ENCODE measurements around the gene ATXN2L. TPM values are rescaled to one million over a fixed set of nuclear protein-coding genes. Genes with fewer than 3 reads are reported as not detected.
A peak's percentile ranks its signal among the peaks of the same experiment; 100 is the strongest.

ATXN2L gene
- total and polyA plus RNA-seq, 2 of the 13 experiments (the other 11 are each of a cell fraction or from before 2014, with no cell fraction given), result 40.8 to 55.1 TPM

GRCh38 chr16:28846933-28847273, 24.1 kb downstream of the ATXN2L start (continued):
- TF ChIP-seq PBX3 (CRISPR knock-in tag; IDR thresholded peaks at IDR 0.05; ENCODE audit: borderline replicate concordance) (0 out of 2 replicates have a peak, but pooled peaks have one; percentile 44), STAT5B (CRISPR knock-in tag; IDR thresholded peaks at IDR 0.05) (0 out of 2 replicates have a peak, but pooled peaks have one; percentile 44), CHD4 (IDR thresholded peaks at IDR 0.05; ENCODE audit: borderline replicate concordance, low read length) (peak; percentile 23; the same call in 1 of the 2 replicates), ZNF547 (CRISPR knock-in tag; IDR thresholded peaks at IDR 0.05) (peak; percentile 26; the same call in 1 of the 2 replicates)

GRCh38 chr16:28858421-28858820, 35.6 kb downstream of the ATXN2L start:
- Histone ChIP-seq H3K4me1 (ENCODE audit: insufficient read depth, low read length) (peaks cover 21% of the 10 kb centered on the region), H3K27me3 (ENCODE audit: control insufficient read depth in 1 of 2, insufficient read depth in 2 of 2, low read length in 2 of 2) (no peaks in the 10 kb centered on the region), H3K9me3 (ENCODE audit: low read length) (no peaks in the 10 kb centered on the region), H3K36me3 (replicated peaks in 1 of 2; ENCODE audit: control insufficient read depth in 1 of 2, insufficient read depth in 2 of 2, low read length in 2 of 2) (no peaks in the 10 kb centered on the region), H3K9ac (ENCODE audit: insufficient read depth, low read depth, low read length) (no peak overlapping the region), H3K27ac (ENCODE audit: extremely low read length, insufficient read depth, low read length) (no peak overlapping the region), H3K79me2 (ENCODE audit: insufficient read depth, low read length) (peaks cover 1% of the 10 kb centered on the region), H3K4me2 (ENCODE audit: low read depth, low read length) (no peak overlapping the region), H2AFZ (ENCODE audit: low read length) (no peak overlapping the region), H3K4me3 (replicated peaks in 1 of 3; ENCODE audit: insufficient read depth in 1 of 3, low read depth in 2 of 3, low read length in 3 of 3) (no peak overlapping the region), H4K20me1 (ENCODE audit: insufficient read depth, low read length) (no peaks in the 10 kb centered on the region)
- BruUV-seq (replicated peaks), result no TSS peak
- ChIA-PET POLR2A (interaction anchor here (0.7 to 3.1 kb wide), 3 partner anchors 12 to 78 kb away, joined by 3 to 11 read pairs (median 6); partner anchors contain the start of genes ATXN2L and TUFM), CTCF (ENCODE audit: low intra/inter-chr PET ratio, low total read pairs) (no interaction called here)
- in situ Hi-C loops (cut with HindIII; ENCODE audit: extremely low pct_ligation_motif_present, low pct_unique_long_range_greater_than_20kb) (no loop called here), intact Hi-C loops (cut with micrococcal nuclease; ENCODE audit: unreplicated experiment) (no loop called here)
- no peak for DNase-seq (ENCODE audit: low spot score)
- no peak for FAIRE-seq
- ATAC-seq, result no peak
- 97% methylated on average over 8 of the region's 8 CpGs for WGBS (ENCODE audit: low lambda C conversion rate)
- no peak for TF ChIP-seq MNT (IDR thresholded peaks at IDR 0.05)
- no peak for TF ChIP-seq HMG20A (CRISPR knock-in tag; IDR thresholded peaks at IDR 0.05; ENCODE audit: borderline replicate concordance)
- TF ChIP-seq ZNF101 (CRISPR knock-in tag; IDR thresholded peaks at IDR 0.05; ENCODE audit: borderline replicate concordance, low read depth), result no peak
- no peak for TF ChIP-seq ETV6 (CRISPR knock-in tag; conservative IDR thresholded peaks at IDR 0.05)
- no peak for TF ChIP-seq FOXM1 (CRISPR knock-in tag; IDR thresholded peaks at IDR 0.05)
- no peak for TF ChIP-seq GABPB1 (CRISPR knock-in tag; IDR thresholded peaks at IDR 0.05)
- no peak for TF ChIP-seq BCL3 (CRISPR knock-in tag; IDR thresholded peaks at IDR 0.05)
- no peak for TF ChIP-seq TBX2 (CRISPR knock-in tag; IDR thresholded peaks at IDR 0.05; ENCODE audit: borderline replicate concordance)
- no peak for TF ChIP-seq ISL2 (CRISPR knock-in tag; IDR thresholded peaks at IDR 0.05)
- no peak for TF ChIP-seq TEF (CRISPR knock-in tag; IDR thresholded peaks at IDR 0.05)
- TF ChIP-seq ZNF75D (CRISPR knock-in tag; IDR thresholded peaks at IDR 0.05; ENCODE audit: borderline replicate concordance), result no peak
- no peak for TF ChIP-seq SALL1 (CRISPR knock-in tag; IDR thresholded peaks at IDR 0.05)
- no peak for TF ChIP-seq ZFX (CRISPR knock-in tag; IDR thresholded peaks at IDR 0.05; ENCODE audit: low read depth)
- no peak for TF ChIP-seq ZNF543 (CRISPR knock-in tag; IDR thresholded peaks at IDR 0.05)
- TF ChIP-seq ZNF616 (CRISPR knock-in tag; IDR thresholded peaks at IDR 0.05; ENCODE audit: low read depth), result no peak
